DMS114 treated with DMSO at 0.1 percent for 48 hours (cell line): ENCODE measurements around the gene PJVK.
"Not testable (repeated sequence)": the region's sequence is repeated elsewhere in the genome, so short reads cannot be mapped to it uniquely, and the experiment has no call there.

Experiments used
- DNase-seq: peaks from one replicate; lab custom pipeline; 2025; ENCODE audit not compliant: unreplicated experiment; lab: John Stamatoyannopoulos, UW

PJVK gene

GRCh38 chr2:178450774-178451525 is at the start of gene PJVK, which contains the start of gene PRKRA:
TSS of gene PJVK (plus strand) at chr2:178451378. CDS start at chr2:178453410, 2,032 bp downstream.
TSS of gene PRKRA (minus strand) at chr2:178451175. CDS start at chr2:178451030, 145 bp downstream.
- DNase-seq = peak; percentile 84

- DNase-seq = no peak
Observed at GRCh38 chr2:178401994-178402437, 49.2 kb upstream of the PJVK start.

GRCh38 chr2:178403671-178404306 is 47.4 kb upstream of the PJVK start:
- no peak for DNase-seq

GRCh38 chr2:178404368-178404767 is 46.8 kb upstream of the PJVK start:
- no peak for DNase-seq

- no peak for DNase-seq
Observed at GRCh38 chr2:178409261-178409660, 41.9 kb upstream of the PJVK start.

- no peak for DNase-seq
Observed at GRCh38 chr2:178412047-178412446, 39.1 kb upstream of the PJVK start.

GRCh38 chr2:178412453-178412852 is 38.7 kb upstream of the PJVK start:
- not testable (repeated sequence) for DNase-seq

GRCh38 chr2:178413472-178414265 is 37.5 kb upstream of the PJVK start:
- DNase-seq = peak; percentile 36

- DNase-seq = peak; percentile 81
Observed at GRCh38 chr2:178414266-178415247, 36.6 kb upstream of the PJVK start.

- no peak for DNase-seq
Observed at GRCh38 chr2:178415979-178416378, 35.2 kb upstream of the PJVK start.

- DNase-seq = no peak
Observed at GRCh38 chr2:178417916-178418315, 33.3 kb upstream of the PJVK start.

- no peak for DNase-seq
Observed at GRCh38 chr2:178418426-178418825, 32.8 kb upstream of the PJVK start.

- no peak for DNase-seq
Observed at GRCh38 chr2:178419123-178419522, 32.1 kb upstream of the PJVK start.

- no peak for DNase-seq
Observed at GRCh38 chr2:178420463-178420999, 30.6 kb upstream of the PJVK start.

GRCh38 chr2:178422097-178422496 is 29.1 kb upstream of the PJVK start:
- no peak for DNase-seq

GRCh38 chr2:178423746-178424145 is 27.4 kb upstream of the PJVK start:
- DNase-seq = not testable (repeated sequence)

GRCh38 chr2:178425255-178425827 is 25.8 kb upstream of the PJVK start:
- no peak for DNase-seq

GRCh38 chr2:178426388-178426787 is 24.8 kb upstream of the PJVK start:
- DNase-seq = no peak

- no peak for DNase-seq
Observed at GRCh38 chr2:178427458-178427857, 23.7 kb upstream of the PJVK start.

GRCh38 chr2:178428396-178428806 is 22.8 kb upstream of the PJVK start:
- no peak for DNase-seq
